Mesendoderm (in vitro differentiated cells): ENCODE measurements around the gene SDCCAG8.

ENCODE experiments used
- DNase-seq: peaks from one replicate; pipeline ENCODE4 v3.0.0; 2013
- H2AK5ac ChIP-seq: 2 replicates; pipeline ENCODE4 v1.6.1; 2013; ENCODE audit warnings: low read length, inconsistent platforms
- H2BK120ac ChIP-seq: 2 replicates; pipeline ENCODE4 v1.6.1; 2013; ENCODE audit warnings: low read depth, mild to moderate bottlenecking, low read length, moderate library complexity, mixed read lengths
- H2BK15ac ChIP-seq: replicated peaks from 2 replicates; pipeline ENCODE4 v1.6.1; 2013; ENCODE audit warnings: low read depth, mild to moderate bottlenecking, moderate library complexity
- H2BK5ac ChIP-seq: 2 replicates; pipeline ENCODE4 v1.6.1; 2013; ENCODE audit warnings: low read length, inconsistent platforms
- H3K18ac ChIP-seq: 2 replicates; pipeline ENCODE4 v1.6.1; 2013; ENCODE audit warnings: mild to moderate bottlenecking, low read length, mixed read lengths
- H3K23ac ChIP-seq: one replicate; pipeline ENCODE4 v1.6.1; 2013; ENCODE audit warnings: low read length
- H3K27ac ChIP-seq: 2 replicates; pipeline ENCODE4 v1.5.1; 2013; ENCODE audit warnings: low read depth, mild to moderate bottlenecking, inconsistent platforms, low read length, moderate library complexity
- H3K27me3 ChIP-seq: 2 replicates; pipeline ENCODE4 v1.6.1; 2013; ENCODE audit warnings: low read length, control low read depth, mild to moderate bottlenecking, inconsistent platforms; ENCODE audit not compliant: insufficient read depth, poor library complexity
- H3K36me3 ChIP-seq: 2 replicates; pipeline ENCODE4 v1.6.1; 2013; ENCODE audit warnings: low read length, inconsistent platforms; ENCODE audit not compliant: control insufficient read depth, insufficient read depth
- H3K4ac ChIP-seq: one replicate; pipeline ENCODE4 v1.6.1; 2013; ENCODE audit warnings: low read depth, mild to moderate bottlenecking, low read length, moderate library complexity
- H3K4me1 ChIP-seq: 2 replicates; pipeline ENCODE4 v1.6.1; 2013; ENCODE audit warnings: low read depth, low read length, inconsistent platforms; ENCODE audit not compliant: control insufficient read depth
- H3K4me2 ChIP-seq: 2 replicates; pipeline ENCODE4 v1.6.1; 2013; ENCODE audit warnings: low read length
- H3K4me3 ChIP-seq: 2 replicates; pipeline ENCODE4 v1.5.1; 2013; ENCODE audit warnings: mild to moderate bottlenecking, low read length
- H3K56ac ChIP-seq: one replicate; pipeline ENCODE4 v1.6.1; 2013; ENCODE audit warnings: low read length
- H3K79me1 ChIP-seq: 2 replicates; pipeline ENCODE4 v1.6.1; 2013; ENCODE audit warnings: low read length, inconsistent platforms
- H3K79me2 ChIP-seq: 2 replicates; pipeline ENCODE4 v1.6.1; 2013; ENCODE audit warnings: mild to moderate bottlenecking, low read length; ENCODE audit not compliant: control insufficient read depth, insufficient read depth
- H3K9ac ChIP-seq: 2 replicates; pipeline ENCODE4 v1.6.1; 2013; ENCODE audit warnings: low read length, inconsistent platforms
- H4K5ac ChIP-seq: one replicate; pipeline ENCODE4 v1.6.1; 2013; ENCODE audit warnings: low read length
- H4K8ac ChIP-seq: one replicate; pipeline ENCODE4 v1.6.1; 2013; ENCODE audit warnings: low read depth, mild to moderate bottlenecking, control low read depth, low read length, moderate library complexity
- WGBS: extraction: QIAGEN DNeasy Blood & Tissue Kit; methylation state at CpG from one replicate; pipeline ENCODE4 v1.1.7; 2013; ENCODE audit warnings: low lambda C conversion rate, missing lambda C conversion rate; ENCODE audit not compliant: insufficient coverage; ENCODE audit errors: extremely low coverage; 5-methylcytosine and 5-hydroxymethylcytosine counted together

Gene SDCCAG8

DNA sequence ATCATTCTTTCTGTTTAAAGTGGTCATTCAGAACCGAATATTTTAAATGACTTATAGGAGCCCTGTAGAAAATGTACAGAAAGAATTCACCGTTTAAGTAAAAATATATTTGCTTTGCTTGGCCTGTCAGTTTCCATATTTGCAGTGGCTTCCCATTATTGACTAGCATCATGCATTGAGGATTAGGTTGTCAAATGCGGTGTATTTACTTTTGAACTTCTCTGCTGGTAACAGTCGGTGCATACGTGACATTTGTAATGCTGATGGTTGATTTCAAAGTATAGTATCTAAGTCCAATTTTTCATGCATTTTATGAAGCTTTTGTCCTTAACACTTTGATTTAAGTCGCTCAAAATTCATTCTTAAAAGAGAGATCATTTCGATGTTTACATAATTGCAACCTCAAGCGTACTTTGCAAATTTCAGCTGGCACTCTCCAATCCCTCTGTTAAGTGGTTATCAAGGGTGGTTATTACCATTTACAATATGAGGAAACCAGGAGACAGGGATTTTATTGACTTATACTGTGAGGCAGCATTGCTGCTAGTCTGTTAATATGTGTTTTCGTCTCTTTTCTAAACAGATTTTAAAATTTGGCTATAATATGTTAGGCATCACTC lies 201.6 kb downstream of the SDCCAG8 start:
- Histone ChIP-seq H2BK5ac (no peak overlapping the region), H3K23ac (no peak overlapping the region), H2AK5ac (no peak overlapping the region), H3K27ac (no peak overlapping the region), H3K4me1 (no peaks in the 10 kb centered on the region), H3K56ac (no peak overlapping the region), H3K79me2 (no peaks in the 10 kb centered on the region), H3K27me3 (no peaks in the 10 kb centered on the region), H2BK120ac (no peak overlapping the region), H3K18ac (no peak overlapping the region), H2BK15ac (no peak overlapping the region), H3K4me3 (no peak overlapping the region), H4K5ac (no peak overlapping the region), H3K36me3 (no peaks in the 10 kb centered on the region), H3K4me2 (no peak overlapping the region), H3K79me1 (no peaks in the 10 kb centered on the region), H4K8ac (no peak overlapping the region), H3K9ac (no peak overlapping the region), H3K4ac (no peak overlapping the region)
- no peak for DNase-seq
- no CpG with 5 or more reads among the region's 9 CpGs for WGBS

DNA sequence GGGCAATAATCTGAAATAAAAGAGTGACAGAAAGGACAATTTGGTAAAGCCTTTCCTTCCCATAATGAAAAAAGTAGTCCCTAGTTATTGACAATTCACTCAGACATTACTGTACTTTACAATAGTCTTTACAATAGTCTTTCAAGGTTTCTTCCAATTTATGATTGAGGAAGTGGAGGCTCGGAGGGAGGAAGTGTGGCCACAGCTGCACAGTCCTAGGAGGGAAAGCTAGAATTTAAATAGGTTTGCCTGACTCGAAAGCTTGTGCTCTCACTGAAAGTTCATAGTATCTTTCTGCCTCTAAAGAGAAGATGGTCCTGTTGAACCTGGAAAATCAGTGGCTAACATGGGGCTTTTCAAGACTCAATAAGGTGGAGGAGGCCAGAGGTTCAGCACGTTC lies 203.2 kb downstream of the SDCCAG8 start:
- H3K4ac ChIP-seq = no peak overlapping the region
- no peak overlapping the region for H4K8ac ChIP-seq
- no peak overlapping the region for H2BK5ac ChIP-seq
- no peaks in the 10 kb centered on the region for H3K27me3 ChIP-seq
- DNase-seq = no peak
- no peak overlapping the region for H2BK120ac ChIP-seq
- no peak overlapping the region for H3K27ac ChIP-seq
- no peaks in the 10 kb centered on the region for H3K4me1 ChIP-seq
- H3K56ac ChIP-seq = no peak overlapping the region
- no CpG with 5 or more reads among the region's 3 CpGs for WGBS
- no peaks in the 10 kb centered on the region for H3K79me1 ChIP-seq
- H4K5ac ChIP-seq = no peak overlapping the region
- H3K36me3 ChIP-seq = no peaks in the 10 kb centered on the region
- H3K79me2 ChIP-seq = no peaks in the 10 kb centered on the region
- H3K9ac ChIP-seq = no peak overlapping the region
- no peak overlapping the region for H3K4me3 ChIP-seq
- no peak overlapping the region for H3K23ac ChIP-seq
- no peak overlapping the region for H2BK15ac ChIP-seq
- H2AK5ac ChIP-seq = no peak overlapping the region
- H3K18ac ChIP-seq = no peak overlapping the region
- no peak overlapping the region for H3K4me2 ChIP-seq

DNA sequence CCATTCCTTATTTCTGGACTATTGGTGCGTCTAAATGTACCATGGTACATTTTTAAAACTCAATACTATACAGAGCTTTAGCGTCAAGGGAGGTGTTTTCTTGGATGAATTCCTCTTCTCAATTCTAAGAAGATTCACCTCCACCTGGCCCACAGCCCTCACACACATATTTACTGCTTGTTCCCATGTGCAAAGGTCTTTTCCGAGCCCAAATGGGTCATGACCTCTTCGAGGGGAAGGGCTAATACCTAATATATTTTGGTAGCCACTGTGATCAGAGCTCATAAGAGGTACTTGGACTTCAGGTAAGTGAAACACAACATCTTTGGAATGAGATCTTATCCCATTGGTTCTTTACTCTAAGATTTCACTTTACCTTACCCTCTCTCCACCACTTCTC lies 205.9 kb downstream of the SDCCAG8 start:
- no peak overlapping the region for H3K27ac ChIP-seq
- no peak overlapping the region for H2BK15ac ChIP-seq
- no peak overlapping the region for H2BK120ac ChIP-seq
- H3K27me3 ChIP-seq = no peaks in the 10 kb centered on the region
- WGBS = no CpG with 5 or more reads among the region's 4 CpGs
- H3K79me2 ChIP-seq = no peaks in the 10 kb centered on the region
- no peak overlapping the region for H4K5ac ChIP-seq
- no peak overlapping the region for H4K8ac ChIP-seq
- H2BK5ac ChIP-seq = no peak overlapping the region
- H3K4me3 ChIP-seq = no peak overlapping the region
- no peaks in the 10 kb centered on the region for H3K4me1 ChIP-seq
- no peak overlapping the region for H2AK5ac ChIP-seq
- H3K4me2 ChIP-seq = no peak overlapping the region
- no peaks in the 10 kb centered on the region for H3K36me3 ChIP-seq
- no peak for DNase-seq
- no peak overlapping the region for H3K18ac ChIP-seq
- no peak overlapping the region for H3K23ac ChIP-seq
- H3K4ac ChIP-seq = no peak overlapping the region
- no peaks in the 10 kb centered on the region for H3K79me1 ChIP-seq
- H3K9ac ChIP-seq = no peak overlapping the region
- H3K56ac ChIP-seq = no peak overlapping the region

DNA sequence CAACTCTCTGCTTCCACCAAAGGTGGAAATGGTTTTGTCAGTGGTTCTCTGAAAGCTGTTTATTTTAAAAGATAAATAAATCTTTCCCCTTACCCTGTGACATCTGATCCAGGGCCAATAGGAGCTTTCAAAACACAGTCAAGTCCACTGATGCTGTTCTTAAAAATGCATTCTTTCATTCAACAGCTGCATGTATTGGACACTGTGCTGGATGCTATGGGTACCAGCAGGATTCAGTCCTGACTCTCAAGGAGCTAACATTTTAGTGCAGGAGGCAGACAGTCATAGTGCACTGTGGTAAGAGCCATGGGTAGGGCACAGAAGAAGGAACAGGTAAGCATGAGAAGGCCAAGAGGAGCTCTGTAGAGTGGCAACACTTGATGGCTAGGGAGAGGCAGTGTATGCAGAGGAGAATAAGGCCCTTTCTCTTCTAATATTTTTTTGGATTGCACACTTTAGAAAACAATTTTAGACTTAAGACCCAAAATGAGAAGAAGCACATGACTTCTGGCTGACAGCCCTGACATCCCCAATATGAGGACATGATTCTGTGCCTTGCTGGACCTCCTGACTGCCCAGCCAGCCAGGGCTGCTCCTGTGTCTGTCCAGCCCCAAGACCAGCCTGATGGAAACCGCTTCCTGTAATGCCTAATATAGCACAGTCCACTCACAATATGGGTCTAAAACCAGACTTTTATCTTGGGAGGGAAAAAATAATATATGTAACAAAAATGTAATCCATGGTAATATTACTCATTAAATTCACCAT lies 207.3 kb downstream of the SDCCAG8 start:
- H3K27me3 ChIP-seq = no peaks in the 10 kb centered on the region
- H3K27ac ChIP-seq = no peak overlapping the region
- no peak overlapping the region for H2AK5ac ChIP-seq
- H2BK120ac ChIP-seq = no peak overlapping the region
- no peak overlapping the region for H2BK5ac ChIP-seq
- no peak overlapping the region for H3K4ac ChIP-seq
- no peak overlapping the region for H3K56ac ChIP-seq
- no peaks in the 10 kb centered on the region for H3K4me1 ChIP-seq
- DNase-seq = no peak
- H3K79me1 ChIP-seq = no peaks in the 10 kb centered on the region
- no peak overlapping the region for H3K4me3 ChIP-seq
- no peak overlapping the region for H2BK15ac ChIP-seq
- no peaks in the 10 kb centered on the region for H3K36me3 ChIP-seq
- H4K8ac ChIP-seq = no peak overlapping the region
- H3K23ac ChIP-seq = no peak overlapping the region
- no peak overlapping the region for H4K5ac ChIP-seq
- H3K9ac ChIP-seq = no peak overlapping the region
- no peaks in the 10 kb centered on the region for H3K79me2 ChIP-seq
- H3K4me2 ChIP-seq = no peak overlapping the region
- H3K18ac ChIP-seq = no peak overlapping the region
- no CpG with 5 or more reads among the region's 1 CpG for WGBS

DNA sequence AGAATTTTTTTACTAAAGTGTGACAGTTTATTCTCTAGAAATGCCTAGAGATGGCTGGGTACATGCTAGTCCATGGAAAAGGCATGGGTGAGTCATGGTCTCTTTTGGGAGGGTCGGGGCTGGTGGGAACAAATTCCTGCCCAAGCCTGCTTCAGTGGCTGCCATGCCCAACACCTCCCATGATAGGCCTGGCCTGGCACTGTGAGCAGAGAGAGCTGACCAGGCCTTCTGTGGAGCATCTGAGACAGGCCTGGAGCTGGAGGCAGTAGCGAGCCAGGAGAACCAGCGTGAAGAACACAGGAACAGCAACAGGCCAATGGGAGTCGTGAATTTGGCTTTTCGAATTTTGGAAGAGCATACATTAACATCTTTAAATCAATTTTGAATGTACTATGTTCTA lies 209.2 kb downstream of the SDCCAG8 start:
- Histone ChIP-seq H3K27me3 (no peaks in the 10 kb centered on the region), H3K4me1 (no peaks in the 10 kb centered on the region), H3K79me1 (no peaks in the 10 kb centered on the region), H3K9ac (no peak overlapping the region), H4K5ac (no peak overlapping the region), H3K4me3 (no peak overlapping the region), H3K36me3 (no peaks in the 10 kb centered on the region), H3K18ac (no peak overlapping the region), H3K4me2 (no peak overlapping the region), H3K79me2 (no peaks in the 10 kb centered on the region), H3K23ac (no peak overlapping the region), H2BK120ac (no peak overlapping the region), H4K8ac (no peak overlapping the region), H3K56ac (no peak overlapping the region), H2BK15ac (no peak overlapping the region), H3K4ac (no peak overlapping the region), H2AK5ac (no peak overlapping the region), H2BK5ac (no peak overlapping the region), H3K27ac (no peak overlapping the region)
- WGBS = no CpG with 5 or more reads among the region's 5 CpGs
- DNase-seq = peak; percentile 28
